Measurements from ENCODE around the gene IL1RAPL1.

Gene IL1RAPL1

DNA sequence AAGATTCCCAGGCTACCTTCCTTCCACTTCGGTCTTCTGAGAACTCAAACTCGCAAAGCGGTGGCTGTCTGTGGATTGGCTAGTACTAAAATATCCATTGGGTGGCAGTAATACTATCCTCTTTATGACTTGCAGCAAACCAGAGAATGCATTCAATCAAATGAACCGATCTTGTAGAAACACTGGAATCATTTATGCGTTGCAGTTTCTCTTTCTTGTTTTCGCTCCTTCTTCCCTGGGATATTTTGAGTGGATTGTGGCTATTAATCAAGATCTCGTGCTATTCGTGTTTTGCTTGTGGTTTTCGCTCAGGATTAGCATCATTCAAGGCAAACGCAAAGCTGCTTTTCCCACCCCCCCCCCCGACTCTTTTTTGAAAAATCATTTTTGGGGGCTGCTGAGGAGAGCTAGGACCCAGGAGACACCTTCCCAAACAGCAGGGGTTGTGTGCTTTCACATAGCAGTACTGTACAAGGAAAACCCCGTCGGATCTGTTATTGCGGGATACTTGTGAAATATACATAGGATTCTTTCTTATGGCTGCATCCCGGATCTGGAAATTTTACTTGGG is at the start of gene IL1RAPL1:
TSS of gene IL1RAPL1 (plus strand) at position 466 of the 571 bp plus-strand sequence.
- TF ChIP-seq, protein P1, sequence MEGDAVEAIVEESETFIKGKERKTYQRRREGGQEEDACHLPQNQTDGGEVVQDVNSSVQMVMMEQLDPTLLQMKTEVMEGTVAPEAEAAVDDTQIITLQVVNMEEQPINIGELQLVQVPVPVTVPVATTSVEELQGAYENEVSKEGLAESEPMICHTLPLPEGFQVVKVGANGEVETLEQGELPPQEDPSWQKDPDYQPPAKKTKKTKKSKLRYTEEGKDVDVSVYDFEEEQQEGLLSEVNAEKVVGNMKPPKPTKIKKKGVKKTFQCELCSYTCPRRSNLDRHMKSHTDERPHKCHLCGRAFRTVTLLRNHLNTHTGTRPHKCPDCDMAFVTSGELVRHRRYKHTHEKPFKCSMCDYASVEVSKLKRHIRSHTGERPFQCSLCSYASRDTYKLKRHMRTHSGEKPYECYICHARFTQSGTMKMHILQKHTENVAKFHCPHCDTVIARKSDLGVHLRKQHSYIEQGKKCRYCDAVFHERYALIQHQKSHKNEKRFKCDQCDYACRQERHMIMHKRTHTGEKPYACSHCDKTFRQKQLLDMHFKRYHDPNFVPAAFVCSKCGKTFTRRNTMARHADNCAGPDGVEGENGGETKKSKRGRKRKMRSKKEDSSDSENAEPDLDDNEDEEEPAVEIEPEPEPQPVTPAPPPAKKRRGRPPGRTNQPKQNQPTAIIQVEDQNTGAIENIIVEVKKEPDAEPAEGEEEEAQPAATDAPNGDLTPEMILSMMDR (IDR thresholded peaks at IDR 0.05; ENCODE audit: low read depth, low read length, missing control alignments): no peak
- no peak for DNase-seq (ENCODE audit: low read depth)
- H3K4me3 ChIP-seq (ENCODE audit: low read depth, low read length): no peak within 1 kb of the TSS

DNA sequence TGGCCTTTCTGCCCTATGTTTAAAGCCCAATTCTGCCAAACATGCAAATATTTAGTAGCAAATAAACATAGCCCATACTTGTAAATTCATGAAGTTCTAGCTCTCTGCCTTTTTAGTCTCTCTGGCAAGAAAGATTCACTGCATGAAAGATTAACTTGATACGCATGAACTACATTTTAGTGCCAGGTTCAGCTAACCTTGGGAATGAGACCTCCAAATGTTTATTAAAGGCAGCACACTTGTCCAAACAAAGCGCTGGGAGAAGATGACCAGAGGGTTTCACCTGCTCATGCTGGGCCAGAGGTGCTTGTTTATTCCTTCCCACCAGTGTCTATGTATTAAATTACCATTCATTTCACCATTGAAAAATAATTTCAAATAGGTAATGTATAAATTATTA is 44.5 kb upstream of the IL1RAPL1 start:
- TF ChIP-seq, protein P1 (IDR thresholded peaks at IDR 0.05; ENCODE audit: low read depth, low read length, missing control alignments): no peak
- DNase-seq (ENCODE audit: low read depth): no peak
- H3K4me3 ChIP-seq (ENCODE audit: low read depth, low read length): no peak overlapping the region

DNA sequence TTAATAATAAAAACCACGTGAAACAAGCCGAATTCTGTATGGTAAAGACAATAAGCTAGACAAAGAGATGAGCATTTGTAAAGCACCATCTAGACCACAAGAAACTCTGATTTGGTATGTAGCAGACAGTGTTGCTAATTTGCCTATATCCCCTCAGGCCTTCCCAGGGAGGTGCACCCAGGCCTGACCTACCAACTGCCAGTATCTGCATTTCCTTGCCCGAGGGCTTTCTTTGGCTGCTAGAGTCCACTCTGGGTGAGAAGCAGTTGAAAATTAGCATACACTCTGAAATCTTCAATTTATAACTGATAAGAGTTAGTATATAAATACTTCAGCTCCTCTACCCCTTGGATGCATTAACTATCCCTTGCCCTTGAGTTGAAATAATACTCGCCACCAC is 37.4 kb upstream of the IL1RAPL1 start:
- TF ChIP-seq, protein P1 (IDR thresholded peaks at IDR 0.05; ENCODE audit: low read depth, low read length, missing control alignments): no peak
- H3K4me3 ChIP-seq (ENCODE audit: low read depth, low read length): no peak overlapping the region
- no peak for DNase-seq (ENCODE audit: low read depth)

DNA sequence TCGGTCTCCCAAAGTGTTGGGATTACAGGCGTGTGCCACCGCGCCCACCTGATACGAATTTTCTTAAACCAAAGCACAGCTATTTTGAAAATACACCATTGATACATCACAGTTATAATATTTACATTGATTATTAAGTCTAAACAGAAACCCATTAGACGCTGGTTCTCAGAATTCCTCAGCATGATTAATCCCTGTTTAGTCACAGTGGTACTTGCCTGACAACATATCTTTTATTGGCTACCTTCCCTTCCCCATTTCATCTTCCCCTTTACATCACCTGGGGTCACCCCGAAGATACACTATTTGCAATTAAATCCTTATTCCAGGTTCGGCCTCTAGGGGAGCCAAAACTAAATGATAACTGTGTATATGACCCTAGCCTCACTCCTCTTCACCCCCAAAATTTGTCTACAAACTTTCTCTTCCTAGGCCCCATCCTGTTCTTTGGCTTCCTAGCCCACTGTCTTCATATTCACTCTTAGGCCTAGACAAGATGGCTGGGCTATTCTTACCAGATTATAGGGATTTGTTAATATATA is 36.8 kb upstream of the IL1RAPL1 start:
- DNase-seq (ENCODE audit: low read depth): no peak

DNA sequence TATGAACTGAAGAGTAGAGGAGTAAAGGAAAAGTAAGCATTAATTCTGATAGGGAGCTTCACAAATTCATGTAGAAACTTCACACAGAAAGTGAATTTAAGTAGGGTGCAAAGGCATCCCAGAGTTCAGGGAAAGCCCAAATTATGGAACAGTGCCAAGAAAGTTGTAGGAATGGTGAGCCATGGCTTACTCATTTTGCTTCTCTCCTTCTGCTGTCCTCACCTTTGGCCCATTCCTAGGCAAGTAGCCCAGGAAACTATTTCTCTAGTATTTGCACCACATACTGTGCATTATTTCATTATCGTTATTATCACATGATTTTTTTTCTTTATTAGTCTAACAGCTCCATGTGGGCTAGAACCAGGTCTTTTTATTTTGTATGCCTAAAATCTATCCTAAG is 34.9 kb upstream of the IL1RAPL1 start:
- TF ChIP-seq, protein P1 (IDR thresholded peaks at IDR 0.05; ENCODE audit: low read depth, low read length, missing control alignments): no peak
- DNase-seq (ENCODE audit: low read depth): no peak
- H3K4me3 ChIP-seq (ENCODE audit: low read depth, low read length): no peak overlapping the region

More for the DNA sequence above, 36.8 kb upstream of the IL1RAPL1 start:
- H3K4me3 ChIP-seq (ENCODE audit: low read depth, low read length): no peak overlapping the region
- TF ChIP-seq, protein P1 (IDR thresholded peaks at IDR 0.05; ENCODE audit: low read depth, low read length, missing control alignments): no peak

DNA sequence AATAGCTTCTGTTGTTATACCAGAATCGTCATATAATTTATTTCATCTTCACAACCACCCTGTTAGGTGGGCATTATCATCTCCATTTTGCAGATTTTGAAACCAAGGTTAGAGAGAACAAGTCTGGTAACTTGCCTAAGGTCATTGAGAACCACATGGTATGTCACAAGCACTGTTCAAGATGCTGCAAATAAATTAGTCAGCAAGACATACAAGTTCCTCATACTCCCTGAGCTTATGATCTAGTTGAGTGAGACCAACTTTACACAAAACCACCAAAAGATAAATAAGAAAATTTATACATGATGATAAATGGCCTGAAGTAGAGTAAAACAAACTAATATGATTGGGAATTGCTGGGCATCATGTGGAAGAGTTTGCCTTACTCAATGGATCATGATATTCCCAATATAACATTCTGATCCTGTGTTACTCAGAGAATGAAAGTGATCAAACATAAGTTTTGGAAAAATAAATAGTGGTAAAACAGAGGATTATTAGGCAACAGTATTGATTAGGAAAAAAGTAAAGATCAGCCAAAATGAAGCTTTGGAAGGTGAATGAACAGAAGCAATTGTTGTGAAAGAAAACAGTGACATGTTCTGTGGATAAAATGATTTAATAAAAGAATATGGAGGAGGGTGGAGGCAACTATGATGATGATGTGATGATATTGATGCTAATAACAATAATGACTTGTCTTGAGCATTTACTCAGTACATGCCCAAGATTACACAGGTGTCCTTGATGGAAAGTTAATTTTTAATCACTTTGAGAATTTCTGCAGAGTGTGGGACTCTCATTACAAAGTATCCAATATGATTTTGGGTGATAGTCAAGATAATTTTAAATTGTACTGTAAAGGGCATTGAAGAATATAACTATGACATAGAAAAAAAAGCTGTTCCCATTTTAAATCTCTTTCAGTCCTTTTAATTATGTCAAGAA is 34.1 kb upstream of the IL1RAPL1 start:
- TF ChIP-seq, protein P1 (IDR thresholded peaks at IDR 0.05; ENCODE audit: low read depth, low read length, missing control alignments): no peak
- no peak overlapping the region for H3K4me3 ChIP-seq (ENCODE audit: low read depth, low read length)
- DNase-seq (ENCODE audit: low read depth): no peak

All from GM12864 (cell line).